Measurements from ENCODE around the gene DNAJC16.

DNA sequence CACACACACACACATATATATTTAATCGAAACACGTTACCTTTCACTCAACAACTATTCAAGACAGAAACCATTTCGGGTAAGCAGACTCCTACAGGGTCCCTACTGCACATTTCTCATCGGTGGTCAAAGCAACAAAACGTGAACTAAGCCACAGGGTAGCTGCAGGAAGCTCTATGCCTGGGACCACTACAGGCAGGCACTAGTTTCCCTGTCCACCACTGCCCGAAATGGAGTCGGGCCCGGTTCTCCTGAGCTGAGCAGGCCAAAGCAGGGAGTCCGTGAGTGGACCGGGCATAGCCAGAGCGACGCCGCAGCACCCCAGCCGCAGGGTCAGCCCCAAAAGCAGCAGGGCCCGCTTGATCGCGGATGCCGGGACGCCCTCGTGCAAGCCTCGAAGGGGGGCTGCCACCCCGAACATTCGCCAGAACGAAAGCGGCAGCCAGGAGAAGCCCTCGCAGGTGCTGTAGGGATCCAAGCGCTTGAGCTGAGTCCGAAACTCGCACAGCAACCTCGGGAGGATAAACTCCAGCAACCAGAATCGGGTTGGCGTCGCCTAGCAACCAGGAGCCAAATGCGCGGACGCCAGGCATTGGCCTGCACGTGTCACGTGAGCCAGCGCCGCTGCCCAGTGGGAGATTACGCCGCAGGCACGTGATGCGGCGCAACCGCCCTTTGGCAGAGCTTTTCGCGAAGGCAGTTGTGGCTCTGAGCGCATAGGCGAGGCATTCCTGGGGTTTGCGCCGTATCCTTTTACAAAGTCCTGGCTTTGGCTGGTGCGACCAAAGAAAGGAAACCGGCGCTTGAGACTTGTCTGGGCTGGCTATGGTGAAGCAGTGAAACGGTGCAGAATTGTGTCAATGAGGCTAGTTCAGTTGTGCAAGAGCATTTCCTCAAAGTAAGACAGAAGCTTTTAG lies 76.7 kb downstream of the DNAJC16 start:
- TF ChIP-seq, protein P1, sequence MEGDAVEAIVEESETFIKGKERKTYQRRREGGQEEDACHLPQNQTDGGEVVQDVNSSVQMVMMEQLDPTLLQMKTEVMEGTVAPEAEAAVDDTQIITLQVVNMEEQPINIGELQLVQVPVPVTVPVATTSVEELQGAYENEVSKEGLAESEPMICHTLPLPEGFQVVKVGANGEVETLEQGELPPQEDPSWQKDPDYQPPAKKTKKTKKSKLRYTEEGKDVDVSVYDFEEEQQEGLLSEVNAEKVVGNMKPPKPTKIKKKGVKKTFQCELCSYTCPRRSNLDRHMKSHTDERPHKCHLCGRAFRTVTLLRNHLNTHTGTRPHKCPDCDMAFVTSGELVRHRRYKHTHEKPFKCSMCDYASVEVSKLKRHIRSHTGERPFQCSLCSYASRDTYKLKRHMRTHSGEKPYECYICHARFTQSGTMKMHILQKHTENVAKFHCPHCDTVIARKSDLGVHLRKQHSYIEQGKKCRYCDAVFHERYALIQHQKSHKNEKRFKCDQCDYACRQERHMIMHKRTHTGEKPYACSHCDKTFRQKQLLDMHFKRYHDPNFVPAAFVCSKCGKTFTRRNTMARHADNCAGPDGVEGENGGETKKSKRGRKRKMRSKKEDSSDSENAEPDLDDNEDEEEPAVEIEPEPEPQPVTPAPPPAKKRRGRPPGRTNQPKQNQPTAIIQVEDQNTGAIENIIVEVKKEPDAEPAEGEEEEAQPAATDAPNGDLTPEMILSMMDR (IDR thresholded peaks at IDR 0.05 in 2 of 3, conservative IDR thresholded peaks at IDR 0.05 in 1 of 3; ENCODE audit: insufficient read depth in 2 of 3, low read depth in 1 of 3, low read length in 3 of 3) = no peak
- TF ChIP-seq, protein P2, sequence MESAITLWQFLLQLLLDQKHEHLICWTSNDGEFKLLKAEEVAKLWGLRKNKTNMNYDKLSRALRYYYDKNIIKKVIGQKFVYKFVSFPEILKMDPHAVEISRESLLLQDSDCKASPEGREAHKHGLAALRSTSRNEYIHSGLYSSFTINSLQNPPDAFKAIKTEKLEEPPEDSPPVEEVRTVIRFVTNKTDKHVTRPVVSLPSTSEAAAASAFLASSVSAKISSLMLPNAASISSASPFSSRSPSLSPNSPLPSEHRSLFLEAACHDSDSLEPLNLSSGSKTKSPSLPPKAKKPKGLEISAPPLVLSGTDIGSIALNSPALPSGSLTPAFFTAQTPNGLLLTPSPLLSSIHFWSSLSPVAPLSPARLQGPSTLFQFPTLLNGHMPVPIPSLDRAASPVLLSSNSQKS (CRISPR knock-in tag; IDR thresholded peaks at IDR 0.05) = no peak

Data from K562 (cell line).